Left renal pelvis (tissue), 4 donors: ENCODE data around the gene NAMPT. TPM values are rescaled to one million over a fixed set of nuclear protein-coding genes. Genes with fewer than 3 reads are reported as not detected.

Source experiments
- DNase-seq, 4 donors: peaks; one replicate each; pipeline ENCODE4 v3.0.0-alpha.2; 2013; ENCODE audit warnings: low read depth in 4 of 4, low spot score in 3 of 4
- polyA plus RNA-seq, 4 donors: library from polyadenylated mRNA; unstranded; fragments of 120-200 nt; gene quantifications; one replicate each; pipeline ENCODE4 v1.2.1, GENCODE V29; 2013; ENCODE audit not compliant: insufficient read length in 4 of 4

The NAMPT gene
- polyA plus RNA-seq, 4 donors, result 36.3 to 50.9 (median 45.0) TPM

DNA sequence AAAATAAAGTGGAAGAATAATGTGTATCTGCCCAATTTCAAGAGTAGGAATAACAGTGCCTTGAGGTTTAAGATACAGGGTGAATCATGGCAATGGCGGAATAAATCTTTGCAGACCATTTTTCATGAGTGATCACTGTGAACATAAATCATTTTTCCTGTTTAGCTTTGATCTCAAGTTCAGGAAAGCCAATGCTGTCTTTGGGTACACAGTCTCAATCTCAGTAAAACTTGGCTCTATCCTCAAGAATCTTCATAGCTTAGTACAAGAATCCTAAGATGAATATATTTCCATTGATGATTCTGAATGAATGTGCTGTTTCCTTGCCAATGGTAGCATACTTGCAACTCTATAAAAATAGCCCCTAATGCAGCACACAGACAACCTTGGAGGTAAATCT is 6.8 kb downstream of the NAMPT start:
- no peak for DNase-seq

GRCh38 chr7:106276513-106276912 is 8.3 kb downstream of the NAMPT start:
- no peak for DNase-seq

DNA sequence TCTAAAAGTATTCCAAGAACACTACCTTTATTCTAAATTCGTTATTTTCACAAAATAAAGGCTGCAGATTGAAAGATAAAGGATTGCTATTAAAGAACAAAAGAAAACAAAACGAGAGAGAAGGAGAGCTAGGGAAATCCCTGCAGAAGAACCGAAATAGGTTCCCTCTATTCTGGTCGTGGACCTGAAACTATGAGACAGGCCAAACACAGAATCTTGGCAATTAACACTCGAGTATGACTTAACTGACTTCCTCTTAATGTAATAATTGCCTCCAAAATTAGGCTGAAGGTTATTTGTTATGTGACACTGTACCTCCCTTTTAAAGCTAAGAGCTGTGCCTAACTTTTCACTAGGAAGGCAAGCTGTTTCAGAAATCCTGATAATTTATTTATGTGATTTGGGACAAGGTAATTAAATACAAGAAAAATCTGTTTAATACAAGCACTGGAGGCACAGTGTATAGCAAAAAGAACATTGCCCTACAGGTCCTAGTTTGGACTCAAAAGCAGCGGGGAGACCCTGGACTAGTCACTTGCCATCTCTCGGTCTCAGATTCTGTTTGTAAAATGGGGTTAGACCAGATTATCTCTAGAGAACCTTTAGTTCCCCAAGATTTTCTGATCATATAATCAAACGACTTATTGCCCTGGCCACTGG is 11.6 kb downstream of the NAMPT start:
- DNase-seq, result no peak

DNA sequence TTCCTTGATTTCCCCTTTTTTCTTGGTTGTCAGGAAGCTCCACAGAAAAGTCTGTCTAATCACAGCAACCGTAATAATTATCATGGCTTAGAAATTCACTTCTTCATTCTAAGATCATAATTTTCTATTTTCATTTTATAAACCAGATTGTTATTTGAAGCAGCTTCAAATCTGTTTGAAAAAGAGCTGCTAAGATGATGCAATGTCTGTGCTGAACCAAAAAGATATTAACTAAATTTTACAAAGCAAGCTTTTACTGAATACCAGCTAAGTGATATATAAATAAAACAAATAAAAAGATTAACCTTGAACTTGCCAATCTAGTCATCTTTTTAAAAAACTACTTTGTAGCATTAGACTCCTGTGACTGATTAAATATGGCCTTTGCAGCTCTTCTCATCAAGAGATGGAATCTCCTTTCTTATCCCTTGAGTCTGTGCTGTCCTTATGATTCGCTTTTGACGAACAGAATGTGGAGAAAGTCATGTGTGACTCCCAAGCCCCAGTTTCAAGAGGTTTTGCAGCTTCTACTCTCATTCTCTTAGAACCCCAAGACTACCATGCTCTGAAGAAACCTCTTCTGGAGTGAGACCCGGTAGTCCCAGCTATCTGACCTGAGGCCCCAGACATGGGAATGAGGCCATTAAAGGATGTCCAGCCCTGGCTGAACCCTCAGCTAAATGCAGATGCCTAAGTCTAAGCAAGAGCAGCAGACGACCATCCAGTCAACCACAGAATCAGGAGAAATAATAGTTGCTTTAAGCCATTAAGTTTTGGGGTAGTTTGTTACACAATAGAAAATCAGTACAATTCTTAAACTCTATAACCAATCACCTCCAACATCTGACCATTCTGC is 14.4 kb downstream of the NAMPT start:
- no peak for DNase-seq

GRCh38 chr7:106269254-106269961 is 15.4 kb downstream of the NAMPT start:
- no peak for DNase-seq

DNA sequence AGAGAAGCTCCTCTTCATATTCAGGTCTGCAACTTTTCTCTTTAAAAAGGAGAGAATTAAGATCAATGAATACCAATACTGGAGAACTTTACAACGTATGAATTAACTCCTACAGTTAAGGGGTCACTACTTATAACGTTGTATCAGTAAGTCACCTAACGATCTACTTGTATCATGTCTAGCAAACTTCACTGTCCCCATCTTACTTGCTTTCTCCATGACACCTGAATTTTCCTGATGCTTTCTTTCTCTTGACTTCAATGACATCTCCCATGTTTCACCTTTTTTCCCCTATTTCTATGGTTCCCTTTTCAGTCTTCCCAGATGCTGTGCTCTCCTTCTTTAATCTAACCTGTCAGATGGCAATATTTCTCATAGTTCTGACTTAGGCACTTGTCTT is 19.6 kb downstream of the NAMPT start:
- DNase-seq, result no peak

DNA sequence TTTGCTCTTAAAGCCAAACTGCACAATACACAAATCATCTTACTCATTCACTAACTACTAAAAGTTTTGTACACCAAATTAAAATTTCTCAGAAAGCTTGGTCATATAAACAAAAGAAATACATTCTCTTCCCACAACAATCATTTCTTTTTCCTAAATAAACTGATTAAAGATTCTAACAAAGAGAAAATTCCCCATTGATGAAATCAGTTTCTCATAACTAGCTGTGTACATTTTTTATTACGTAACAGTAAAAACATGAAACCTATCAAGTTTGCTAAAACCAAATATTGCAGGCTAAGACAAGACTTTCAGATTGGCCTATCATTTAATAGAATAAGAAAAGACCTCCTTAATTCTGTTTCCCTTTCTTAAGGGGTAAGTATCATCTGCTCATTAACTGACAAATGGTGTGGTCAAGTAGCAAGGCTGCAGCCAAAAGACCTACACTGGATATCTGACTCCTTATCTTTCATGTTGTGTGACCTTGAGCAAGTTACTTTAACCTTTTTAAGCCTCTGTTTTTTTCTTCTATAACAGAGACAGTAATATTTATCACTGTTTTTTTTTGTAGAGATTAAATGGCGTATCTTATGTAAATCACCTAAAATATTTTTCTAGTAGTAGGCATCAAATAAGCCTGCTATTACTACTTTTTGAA is 22.4 kb downstream of the NAMPT start:
- no peak for DNase-seq

DNA sequence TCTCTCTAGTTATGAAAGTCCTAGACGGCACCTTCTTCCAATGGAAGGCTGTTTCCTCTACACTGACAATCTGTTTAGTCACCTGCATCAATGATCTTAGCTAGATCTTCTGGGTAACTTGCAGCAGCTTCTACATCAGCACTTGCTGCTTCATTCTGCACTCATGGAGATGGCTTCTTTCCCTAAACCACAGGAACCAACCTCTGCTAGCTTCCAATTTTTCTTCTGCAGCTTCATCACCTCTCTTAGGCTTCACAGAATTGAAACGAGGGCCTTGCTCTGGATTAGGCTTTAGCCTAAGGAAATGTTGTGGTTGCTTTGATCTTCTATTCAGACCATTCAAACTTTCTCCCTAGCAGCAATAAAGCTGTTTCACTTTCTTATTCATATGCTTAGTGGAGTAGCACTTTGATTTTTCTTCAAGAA is 24.6 kb downstream of the NAMPT start:
- no peak for DNase-seq

GRCh38 chr7:106258789-106259188 is 26.0 kb downstream of the NAMPT start:
- DNase-seq, result no peak

- DNase-seq, result no peak
Measured at GRCh38 chr7:106257752-106258151, 27.0 kb downstream of the NAMPT start.

DNA sequence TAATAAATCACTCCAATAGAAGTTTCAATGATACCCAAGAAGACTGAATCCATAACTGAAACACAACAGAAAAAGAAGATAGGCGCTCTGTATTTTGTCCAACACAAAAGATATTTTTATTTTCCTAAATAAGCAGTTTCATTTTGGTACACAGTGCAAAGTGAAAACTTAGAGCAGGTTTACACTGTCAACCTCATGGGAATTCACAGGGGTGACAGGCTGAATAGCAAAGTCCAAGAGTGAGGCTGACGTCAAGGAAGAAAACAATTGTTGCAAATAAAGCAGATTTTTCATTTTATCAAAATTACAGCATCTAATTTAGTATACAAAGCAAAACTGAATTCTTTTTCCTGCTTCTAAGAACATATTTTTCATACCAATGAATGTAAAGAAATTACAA is 28.6 kb downstream of the NAMPT start:
- DNase-seq, result no peak

GRCh38 chr7:106255246-106255645 is 29.5 kb downstream of the NAMPT start:
- DNase-seq, result no peak

DNA sequence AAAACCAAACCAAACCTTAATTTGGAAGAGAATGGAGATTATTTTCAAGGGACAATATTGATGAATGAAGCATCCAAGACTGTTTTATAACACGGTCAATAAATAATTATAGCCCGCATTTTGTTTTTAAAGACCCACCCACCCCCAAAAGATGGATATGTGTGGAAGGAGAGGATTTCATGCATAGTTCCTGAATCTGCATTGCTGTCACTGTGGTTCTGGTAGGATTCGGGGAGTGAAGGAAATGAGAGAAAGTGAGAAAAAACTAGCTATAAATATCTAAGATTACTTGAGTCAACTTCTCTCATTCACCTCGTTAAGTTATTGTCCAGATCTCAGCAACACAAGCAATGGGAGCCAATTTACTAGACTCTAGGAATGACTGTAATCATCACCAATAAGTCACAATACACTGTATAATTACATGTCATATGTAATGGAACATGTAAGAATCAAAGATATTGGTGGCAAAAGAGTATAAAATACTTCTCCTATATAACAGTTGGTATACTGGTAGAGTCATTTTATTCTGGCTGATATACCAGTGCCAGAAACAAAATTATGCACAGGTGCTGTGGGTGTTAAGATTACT is 30.2 kb downstream of the NAMPT start:
- DNase-seq, result no peak

- no peak for DNase-seq
Measured at GRCh38 chr7:106252568-106252967, 32.2 kb downstream of the NAMPT start.

DNA sequence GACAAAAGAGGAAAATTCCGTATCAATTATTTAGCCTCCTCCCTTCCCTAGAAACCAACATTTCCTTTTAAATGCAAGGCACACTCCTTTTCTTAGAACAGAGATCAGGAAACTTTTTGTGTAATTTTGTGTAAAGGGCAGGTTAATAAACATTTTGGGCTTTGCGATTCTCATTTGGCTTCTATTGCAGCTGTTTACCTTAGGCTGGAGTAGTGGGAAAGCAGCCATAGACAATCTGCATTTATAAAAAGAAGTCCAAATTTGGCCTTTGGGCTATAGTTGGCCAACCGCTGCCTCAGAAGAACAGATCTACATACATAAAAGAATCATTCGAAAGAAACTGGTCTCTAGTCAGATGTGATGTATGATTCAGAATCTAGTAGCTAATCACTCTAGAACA is 35.3 kb downstream of the NAMPT start:
- no peak for DNase-seq

DNA sequence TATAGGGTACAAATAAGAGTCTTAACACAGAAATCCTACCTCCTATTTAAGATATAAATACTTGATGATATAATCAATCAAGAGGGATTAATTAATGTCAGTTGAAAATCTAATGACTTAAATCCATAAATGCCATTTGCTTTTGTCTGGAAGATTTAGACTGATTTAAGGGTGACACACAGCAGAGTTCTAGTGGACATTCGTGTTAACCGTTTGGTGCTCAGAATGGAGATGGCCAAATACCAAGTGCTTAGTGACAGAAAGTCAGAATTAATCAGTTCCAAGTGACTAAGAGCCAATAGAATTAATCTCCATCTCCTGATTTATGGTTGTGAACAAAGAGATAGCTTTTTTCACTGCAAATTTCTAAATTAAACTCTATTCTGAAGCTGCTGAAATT is 36.2 kb downstream of the NAMPT start:
- no peak for DNase-seq

- no peak for DNase-seq
Measured at GRCh38 chr7:106247841-106248240, 36.9 kb downstream of the NAMPT start.

GRCh38 chr7:106246902-106247711 is 37.7 kb downstream of the NAMPT start:
- no peak for DNase-seq

DNA sequence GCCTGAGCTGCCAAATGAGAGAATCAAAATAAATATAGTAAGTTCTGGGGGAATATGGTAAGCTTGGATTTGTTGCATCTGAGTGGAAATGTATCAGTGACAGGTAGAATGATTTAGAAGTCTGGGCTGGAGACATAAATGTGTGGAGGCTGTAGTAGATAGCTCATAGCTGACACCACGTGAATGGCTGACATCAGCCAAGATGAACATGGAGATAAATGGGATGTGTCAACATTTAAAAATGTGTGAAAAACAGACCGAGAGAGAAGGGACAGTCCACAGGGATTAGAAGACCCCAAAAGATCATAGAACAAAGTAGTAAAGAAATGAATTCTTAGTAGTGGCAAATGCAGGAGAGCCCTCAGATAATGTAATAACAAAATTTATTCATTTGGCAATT is 40.9 kb downstream of the NAMPT start:
- no peak for DNase-seq

GRCh38 chr7:106239406-106239805 is 45.4 kb downstream of the NAMPT start:
- DNase-seq, result no peak
